Nephron (organoid): ENCODE measurements around the gene CAMTA1.

ENCODE experiments used
- H3K27ac Mint-ChIP-seq, 3 experiments: 2 replicates each; pipeline ENCODE4 v1.8.0; 2020; ENCODE audit warnings: mixed read lengths in 3 of 3, mild to moderate bottlenecking in 2 of 3, moderate library complexity in 1 of 3
- H3K27me3 Mint-ChIP-seq: 2 replicates; pipeline ENCODE4 v1.8.0; 2021; ENCODE audit warnings: low read depth, mild to moderate bottlenecking, moderate library complexity, mixed read lengths
- H3K36me3 Mint-ChIP-seq: 2 replicates; pipeline ENCODE4 v1.8.0; 2020; ENCODE audit warnings: low read depth, mixed read lengths
- H3K4me1 Mint-ChIP-seq: 2 replicates; pipeline ENCODE4 v1.8.0; 2020; ENCODE audit warnings: mixed read lengths
- H3K4me3 Mint-ChIP-seq, 3 experiments: 2 replicates each; pipeline ENCODE4 v1.8.0; 2020; ENCODE audit warnings: mild to moderate bottlenecking in 3 of 3, mixed read lengths in 3 of 3, moderate library complexity in 2 of 3
- H3K9me3 Mint-ChIP-seq: 2 replicates; pipeline ENCODE4 v1.8.0; 2020; ENCODE audit warnings: mixed read lengths
- CTCF ChIP-seq, 3 experiments: fragments of 200-600 bp; sonication (generic); IDR thresholded peaks; one replicate each; pipeline ENCODE4 v1.5.0; 2021; ENCODE audit warnings: antibody characterized with exemption in 3 of 3; ENCODE audit not compliant: unreplicated experiment in 3 of 3

The CAMTA1 gene

GRCh38 chr1:6937048-6937447, 151.8 kb downstream of the CAMTA1 start:
- no peak for TF ChIP-seq CTCF (IDR thresholded peaks at IDR 0.05; ENCODE audit: unreplicated experiment in 3 of 3)

GRCh38 chr1:6939363-6939762, 154.1 kb downstream of the CAMTA1 start:
- Mint-ChIP-seq H3K4me3 (no peak overlapping the region), H3K9me3 (peaks cover 3% of the 10 kb centered on the region), H3K27me3 (peaks cover 6% of the 10 kb centered on the region)

More at GRCh38 chr1:6937048-6937447, 151.8 kb downstream of the CAMTA1 start:
- Mint-ChIP-seq H3K27me3 (peaks cover 5% of the 10 kb centered on the region), H3K4me3 (no peak overlapping the region), H3K36me3 (no peaks in the 10 kb centered on the region), H3K27ac (no peak overlapping the region), H3K9me3 (peaks cover 3% of the 10 kb centered on the region), H3K4me1 (peaks cover 10% of the 10 kb centered on the region)

GRCh38 chr1:6941786-6942185, 156.5 kb downstream of the CAMTA1 start:
- Mint-ChIP-seq H3K9me3 (peaks cover 5% of the 10 kb centered on the region), H3K36me3 (no peaks in the 10 kb centered on the region), H3K4me1 (peaks cover 10% of the 10 kb centered on the region), H3K27ac (no peak overlapping the region), H3K4me3 (no peak overlapping the region), H3K27me3 (peaks cover 9% of the 10 kb centered on the region)
- TF ChIP-seq CTCF (IDR thresholded peaks at IDR 0.05; ENCODE audit: unreplicated experiment in 3 of 3): no peak

More at GRCh38 chr1:6939363-6939762, 154.1 kb downstream of the CAMTA1 start:
- TF ChIP-seq CTCF (IDR thresholded peaks at IDR 0.05; ENCODE audit: unreplicated experiment in 3 of 3): no peak
- Mint-ChIP-seq H3K36me3 (no peaks in the 10 kb centered on the region), H3K4me1 (peaks cover 10% of the 10 kb centered on the region), H3K27ac (no peak overlapping the region)

GRCh38 chr1:6942990-6943389, 157.7 kb downstream of the CAMTA1 start:
- Mint-ChIP-seq H3K36me3 (no peaks in the 10 kb centered on the region), H3K9me3 (peaks cover 5% of the 10 kb centered on the region), H3K27me3 (peaks cover 9% of the 10 kb centered on the region), H3K4me3 (no peak overlapping the region), H3K4me1 (peaks cover 11% of the 10 kb centered on the region), H3K27ac (no peak overlapping the region)
- no peak for TF ChIP-seq CTCF (IDR thresholded peaks at IDR 0.05; ENCODE audit: unreplicated experiment in 3 of 3)

- Mint-ChIP-seq H3K4me1 (peaks cover 16% of the 10 kb centered on the region), H3K36me3 (no peaks in the 10 kb centered on the region), H3K27me3 (peaks cover 4% of the 10 kb centered on the region), H3K4me3 (no peak overlapping the region), H3K9me3 (peaks cover 5% of the 10 kb centered on the region), H3K27ac (no peak overlapping the region)
- TF ChIP-seq CTCF (IDR thresholded peaks at IDR 0.05; ENCODE audit: unreplicated experiment in 3 of 3): no peak
Measured at GRCh38 chr1:6944434-6944833, 159.2 kb downstream of the CAMTA1 start.

- H3K4me3 Mint-ChIP-seq: no peak overlapping the region
- H3K27me3 Mint-ChIP-seq: peaks cover 10% of the 10 kb centered on the region
- no peaks in the 10 kb centered on the region for H3K36me3 Mint-ChIP-seq
- H3K27ac Mint-ChIP-seq: no peak overlapping the region
- H3K9me3 Mint-ChIP-seq: peaks cover 2% of the 10 kb centered on the region
- no peak for TF ChIP-seq CTCF (IDR thresholded peaks at IDR 0.05; ENCODE audit: unreplicated experiment in 3 of 3)
- peaks cover 25% of the 10 kb centered on the region for H3K4me1 Mint-ChIP-seq
Measured at GRCh38 chr1:6947952-6948351, 162.7 kb downstream of the CAMTA1 start.
